Measurements from ENCODE around the gene PRDM11.

Gene PRDM11

DNA sequence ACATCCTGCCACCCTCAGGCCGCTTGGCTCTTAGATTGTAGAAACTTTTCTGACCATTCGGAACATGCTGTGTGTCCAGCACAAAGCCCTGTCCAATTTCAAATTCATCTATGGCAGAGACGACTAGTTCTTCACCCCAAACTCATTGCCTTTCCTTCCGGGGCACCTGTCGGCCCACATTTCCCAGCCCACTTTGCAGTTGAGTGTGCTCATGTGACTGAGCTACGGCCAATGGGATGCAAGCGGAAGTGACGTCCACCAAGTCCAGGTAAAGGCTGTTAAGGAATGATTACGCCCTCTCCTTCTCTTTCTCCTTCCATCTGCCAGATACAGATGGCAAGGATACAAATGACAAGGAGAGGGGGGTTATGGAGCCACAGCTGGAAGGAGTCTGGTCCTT is 107.2 kb downstream of the PRDM11 start:
- Histone ChIP-seq H3K27me3 (ENCODE audit: insufficient read depth, low read length) (0 out of 2 replicates have a peak, but pooled peaks cover 3% of the 10 kb centered on the region), H3K79me2 (ENCODE audit: insufficient read depth, low read length) (no peaks in the 10 kb centered on the region), H3K4me2 (ENCODE audit: low read length) (no peak overlapping the region), H3K36me3 (ENCODE audit: insufficient read depth, low read length) (no peaks in the 10 kb centered on the region), H3K9me2 (ENCODE audit: low read depth, low read length) (no peaks in the 10 kb centered on the region), H3K9ac (ENCODE audit: low read length) (no peak overlapping the region), H2AFZ (ENCODE audit: low read length) (no peak overlapping the region), H3F3A (ENCODE audit: insufficient read depth, low read length) (no peaks in the 10 kb centered on the region), H3K4me3 (ENCODE audit: low read depth, low read length, poor library complexity, severe bottlenecking) (no peak overlapping the region), H4K20me1 (ENCODE audit: insufficient read depth, low read length) (no peaks in the 10 kb centered on the region), H3K27ac (ENCODE audit: low read depth, low read length, poor library complexity, severe bottlenecking) (no peak overlapping the region), H3K9me3 (ENCODE audit: low read length) (no peaks in the 10 kb centered on the region), H3K4me1 (ENCODE audit: insufficient read depth, low read length, severe bottlenecking) (no peaks in the 10 kb centered on the region)
- TF ChIP-seq, protein P1, sequence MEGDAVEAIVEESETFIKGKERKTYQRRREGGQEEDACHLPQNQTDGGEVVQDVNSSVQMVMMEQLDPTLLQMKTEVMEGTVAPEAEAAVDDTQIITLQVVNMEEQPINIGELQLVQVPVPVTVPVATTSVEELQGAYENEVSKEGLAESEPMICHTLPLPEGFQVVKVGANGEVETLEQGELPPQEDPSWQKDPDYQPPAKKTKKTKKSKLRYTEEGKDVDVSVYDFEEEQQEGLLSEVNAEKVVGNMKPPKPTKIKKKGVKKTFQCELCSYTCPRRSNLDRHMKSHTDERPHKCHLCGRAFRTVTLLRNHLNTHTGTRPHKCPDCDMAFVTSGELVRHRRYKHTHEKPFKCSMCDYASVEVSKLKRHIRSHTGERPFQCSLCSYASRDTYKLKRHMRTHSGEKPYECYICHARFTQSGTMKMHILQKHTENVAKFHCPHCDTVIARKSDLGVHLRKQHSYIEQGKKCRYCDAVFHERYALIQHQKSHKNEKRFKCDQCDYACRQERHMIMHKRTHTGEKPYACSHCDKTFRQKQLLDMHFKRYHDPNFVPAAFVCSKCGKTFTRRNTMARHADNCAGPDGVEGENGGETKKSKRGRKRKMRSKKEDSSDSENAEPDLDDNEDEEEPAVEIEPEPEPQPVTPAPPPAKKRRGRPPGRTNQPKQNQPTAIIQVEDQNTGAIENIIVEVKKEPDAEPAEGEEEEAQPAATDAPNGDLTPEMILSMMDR (IDR thresholded peaks at IDR 0.05; ENCODE audit: low read length) = no peak
- TF ChIP-seq EZH2 (IDR thresholded peaks at IDR 0.05; ENCODE audit: borderline replicate concordance, low read length) = no peak

DNA sequence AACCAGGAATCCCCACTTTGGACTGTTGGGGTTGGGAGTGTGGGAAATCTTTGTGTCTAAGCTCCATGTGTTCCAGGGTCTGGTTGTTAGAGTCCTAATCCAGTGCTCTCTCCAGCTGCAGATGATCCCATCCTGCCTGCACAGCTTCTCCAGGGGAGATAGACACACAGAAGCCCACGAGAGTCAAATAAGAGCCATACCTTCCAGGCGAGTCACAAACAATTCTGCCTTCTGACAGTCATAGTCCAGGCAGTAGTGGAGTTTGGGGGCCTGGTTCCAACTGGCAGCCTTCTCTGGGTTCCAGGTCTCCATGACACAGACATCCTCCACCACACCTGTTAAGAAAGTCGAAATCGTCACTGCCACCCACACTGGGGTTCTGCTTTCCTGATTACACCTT is 107.6 kb downstream of the PRDM11 start:
- Histone ChIP-seq H3F3A (ENCODE audit: insufficient read depth, low read length) (no peaks in the 10 kb centered on the region), H3K27ac (ENCODE audit: low read depth, low read length, poor library complexity, severe bottlenecking) (no peak overlapping the region), H3K9me3 (ENCODE audit: low read length) (no peaks in the 10 kb centered on the region), H4K20me1 (ENCODE audit: insufficient read depth, low read length) (no peaks in the 10 kb centered on the region), H3K4me2 (ENCODE audit: low read length) (no peak overlapping the region), H3K36me3 (ENCODE audit: insufficient read depth, low read length) (no peaks in the 10 kb centered on the region), H3K4me1 (ENCODE audit: insufficient read depth, low read length, severe bottlenecking) (no peaks in the 10 kb centered on the region), H3K4me3 (ENCODE audit: low read depth, low read length, poor library complexity, severe bottlenecking) (no peak overlapping the region), H3K9ac (ENCODE audit: low read length) (no peak overlapping the region), H3K9me2 (ENCODE audit: low read depth, low read length) (no peaks in the 10 kb centered on the region), H2AFZ (ENCODE audit: low read length) (no peak overlapping the region), H3K79me2 (ENCODE audit: insufficient read depth, low read length) (no peaks in the 10 kb centered on the region), H3K27me3 (ENCODE audit: insufficient read depth, low read length) (0 out of 2 replicates have a peak, but pooled peaks cover 3% of the 10 kb centered on the region)
- TF ChIP-seq EZH2 (IDR thresholded peaks at IDR 0.05; ENCODE audit: borderline replicate concordance, low read length) = no peak
- TF ChIP-seq, protein P1 (IDR thresholded peaks at IDR 0.05; ENCODE audit: low read length) = no peak

DNA sequence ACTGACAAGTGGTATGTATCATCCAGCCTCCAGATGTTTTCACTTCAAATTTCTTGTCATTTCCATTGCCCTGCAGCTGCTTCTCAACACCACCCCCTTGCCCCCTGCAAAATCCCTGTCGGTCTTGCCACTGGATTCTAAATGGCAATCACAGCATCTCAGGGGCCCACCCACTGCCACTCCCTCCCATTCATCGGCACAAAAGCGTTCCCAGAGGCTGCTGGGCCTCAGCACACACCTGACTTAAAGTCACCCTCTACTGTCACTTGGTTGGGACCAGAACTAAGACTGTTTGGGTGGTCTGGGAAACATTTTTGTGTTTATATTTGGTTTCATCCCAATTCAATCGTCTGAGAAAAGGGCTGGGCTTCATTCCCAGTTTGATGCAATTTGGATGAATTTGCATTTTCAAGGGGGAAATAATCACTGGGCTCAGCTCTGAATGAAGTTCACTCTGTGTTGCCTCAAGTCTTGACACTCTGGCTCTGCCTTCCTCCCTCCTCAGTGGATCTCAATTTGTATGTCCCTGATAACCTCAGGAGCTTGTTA is 112.6 kb downstream of the PRDM11 start:
- no peaks in the 10 kb centered on the region for H3K79me2 ChIP-seq (ENCODE audit: insufficient read depth, low read length)
- no peaks in the 10 kb centered on the region for H3K36me3 ChIP-seq (ENCODE audit: insufficient read depth, low read length)
- no peaks in the 10 kb centered on the region for H3K9me2 ChIP-seq (ENCODE audit: low read depth, low read length)
- no peaks in the 10 kb centered on the region for H3F3A ChIP-seq (ENCODE audit: insufficient read depth, low read length)
- no peak overlapping the region for H3K4me2 ChIP-seq (ENCODE audit: low read length)
- no peaks in the 10 kb centered on the region for H3K9me3 ChIP-seq (ENCODE audit: low read length)
- no peaks in the 10 kb centered on the region; the same call in 1 of the 2 replicates for H3K27me3 ChIP-seq (ENCODE audit: insufficient read depth, low read length)
- no peak overlapping the region for H3K9ac ChIP-seq (ENCODE audit: low read length)
- no peak for TF ChIP-seq EZH2 (IDR thresholded peaks at IDR 0.05; ENCODE audit: borderline replicate concordance, low read length)
- TF ChIP-seq, protein P1 (IDR thresholded peaks at IDR 0.05; ENCODE audit: low read length) = no peak
- no peak overlapping the region for H3K27ac ChIP-seq (ENCODE audit: low read depth, low read length, poor library complexity, severe bottlenecking)
- no peaks in the 10 kb centered on the region for H4K20me1 ChIP-seq (ENCODE audit: insufficient read depth, low read length)
- H3K4me3 ChIP-seq (ENCODE audit: low read depth, low read length, poor library complexity, severe bottlenecking) = no peak overlapping the region
- no peaks in the 10 kb centered on the region for H3K4me1 ChIP-seq (ENCODE audit: insufficient read depth, low read length, severe bottlenecking)
- H2AFZ ChIP-seq (ENCODE audit: low read length) = no peak overlapping the region

Data from OCI-LY1 (cell line).